Kidney (tissue), 14 donors: ENCODE measurements around the gene BAD. TPM values are rescaled to one million over a fixed set of nuclear protein-coding genes. Genes with fewer than 3 reads are reported as not detected.

Experiments
- DNase-seq, 5 donors: peaks; one replicate each; pipeline ENCODE4 v3.0.0-alpha.2; 2013 to 2020
- FAIRE-seq: peaks from 2 replicates; lab custom pipeline; 2012; peaks lifted over from hg19 to GRCh38; lab: Jason Lieb, UNC
- H3K27ac ChIP-seq, 2 donors: one replicate each; pipeline ENCODE4 v1.7.0; 2013; ENCODE audit warnings: low read depth in 2 of 2, low read length in 2 of 2, inconsistent platforms in 1 of 2
- H3K27me3 ChIP-seq: one replicate; pipeline ENCODE4 v1.7.1; 2013; ENCODE audit warnings: low read length, inconsistent platforms; ENCODE audit not compliant: control insufficient read depth, insufficient read depth
- H3K36me3 ChIP-seq, 3 donors: one replicate each; pipeline versions ENCODE4 v1.7.0 to v1.7.1; 2013; ENCODE audit warnings: low read length in 3 of 3, control low read depth in 1 of 3, inconsistent platforms in 1 of 3; ENCODE audit not compliant: insufficient read depth in 3 of 3, control insufficient read depth in 2 of 3
- H3K4me1 ChIP-seq, 3 donors: one replicate each; pipeline versions ENCODE4 v1.7.0 to v1.7.1; 2013; ENCODE audit warnings: low read length in 3 of 3, inconsistent platforms in 1 of 3, low read depth in 1 of 3; ENCODE audit not compliant: control insufficient read depth in 2 of 3, insufficient read depth in 2 of 3
- H3K4me3 ChIP-seq, 3 donors: one replicate each; pipeline versions ENCODE4 v1.7.0 to v1.8.1; 2013; ENCODE audit warnings: low read length in 3 of 3, control low read depth in 1 of 3, inconsistent platforms in 1 of 3
- H3K9ac ChIP-seq, 3 donors: one replicate each; pipeline versions ENCODE4 v1.7.0 to v1.7.1; 2013; ENCODE audit warnings: low read length in 3 of 3, control low read depth in 1 of 3, inconsistent platforms in 1 of 3
- H3K9me3 ChIP-seq, 3 donors: one replicate each; pipeline versions ENCODE4 v1.7.0 to v1.7.1; 2013; ENCODE audit warnings: low read length in 3 of 3, control low read depth in 1 of 3, inconsistent platforms in 1 of 3; ENCODE audit not compliant: control insufficient read depth in 2 of 3, insufficient read depth in 1 of 3
- CTCF ChIP-seq: IDR thresholded peaks from 3 replicates; pipeline ENCODE4 v1.5.1; 2012; ENCODE audit warnings: mild to moderate bottlenecking, moderate library complexity, borderline replicate concordance; ENCODE audit not compliant: insufficient read depth; ENCODE audit errors: extremely low read depth
- intact Hi-C: fragments of 100-400 bp; cut with DNase I; formaldehyde crosslinking; loops from one replicate; pipeline ENCODE4 v1.11.1; 2022
- polyA plus RNA-seq: library from polyadenylated mRNA; stranded (reverse); fragments of 350-450 nt; fragmentation: Illumina TruSeq; extraction: RNeasy Lipid Tissue Mini Kit (QIAGEN cat#74804); gene quantifications from one replicate; pipeline ENCODE4 v1.2.3, GENCODE V29; 2014; ENCODE audit warnings: low read depth, low replicate concordance; ENCODE audit not compliant: insufficient read depth
- total RNA-seq: library from RNA; stranded (reverse); fragmentation: NEBNext Ultra II Directional; extraction: Animal tissue kit (Norgen Biotek cat#: 25700); gene quantifications from one replicate; pipeline ENCODE4 v1.2.1, GENCODE V29; 2021
- donor health status: control.
- donor health status: control.
- donor health status: control.
- donor health status: control.
- donor health status: control.
- donor health status: DM: yes; HTN: yes; CAD: no.
- donor health status: Normal renal cell carcinoma (clear cell type).

Gene BAD
- total and polyA plus RNA-seq, 2 donors from 2014 or later = 59.8 to 157 TPM

GRCh38 chr11:64223001-64223651 is 61.3 kb downstream of the BAD start:
- Histone ChIP-seq H3K27ac (no peak overlapping the region), H3K27me3 (no peaks in the 10 kb centered on the region), H3K36me3 (no peaks in the 10 kb centered on the region), H3K9ac (no peak overlapping the region), H3K4me3 (no peak overlapping the region), H3K4me1 (peaks cover 0 to 22% (median 11%) of the 10 kb centered on the region in 3 donors), H3K9me3 (no peaks in the 10 kb centered on the region)
- DNase-seq (peak in 2 of 5 donors; percentile 51 to 75), FAIRE-seq (no peak)
- no peak for TF ChIP-seq CTCF
- intact Hi-C loops = no loop called here

DNA sequence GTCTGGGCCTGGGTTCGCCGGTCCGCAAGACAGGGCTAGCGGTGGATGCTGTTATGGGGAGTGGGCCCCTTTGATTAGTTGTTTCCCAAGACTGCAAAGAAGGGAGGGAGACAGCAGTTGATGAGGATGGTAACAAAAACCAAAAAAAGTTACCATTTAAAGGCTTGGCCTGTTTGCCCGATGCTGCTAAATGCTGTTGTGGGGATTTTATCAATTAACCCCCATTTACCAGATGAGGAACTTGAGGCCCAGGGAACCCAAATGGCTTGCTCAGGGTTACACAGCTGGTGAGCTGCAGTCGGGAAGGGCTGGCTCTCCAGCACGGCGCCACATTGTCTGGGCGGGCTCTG is 61.8 kb downstream of the BAD start:
- Histone ChIP-seq H3K4me1 (peaks cover 0 to 22% (median 10%) of the 10 kb centered on the region in 3 donors), H3K36me3 (no peaks in the 10 kb centered on the region), H3K27me3 (no peaks in the 10 kb centered on the region), H3K9ac (no peak overlapping the region), H3K4me3 (no peak overlapping the region), H3K9me3 (no peaks in the 10 kb centered on the region), H3K27ac (no peak overlapping the region)
- intact Hi-C loops = no loop called here
- no peak for TF ChIP-seq CTCF
- FAIRE-seq (no peak), DNase-seq (no peak)

GRCh38 chr11:64220798-64221197 is 63.7 kb downstream of the BAD start:
- H3K4me1 ChIP-seq = peaks cover 0 to 9% (median 0%) of the 10 kb centered on the region in 3 donors
- intact Hi-C loops = no loop called here
- no peaks in the 10 kb centered on the region for H3K27me3 ChIP-seq
- DNase-seq (peak in 1 of 5 donors; percentile 48), FAIRE-seq (no peak)
- no peak overlapping the region for H3K27ac ChIP-seq
- no peak overlapping the region for H3K9ac ChIP-seq
- H3K4me3 ChIP-seq = no peak overlapping the region
- H3K36me3 ChIP-seq = no peaks in the 10 kb centered on the region
- H3K9me3 ChIP-seq = no peaks in the 10 kb centered on the region
- no peak for TF ChIP-seq CTCF
